GM19467 (cell line): ENCODE results near the gene EXOC4.

Experiments
- ATAC-seq: cut with Tn5 transposase; IDR thresholded peaks from one replicate; pipeline ENCODE4 v1.9.1; 2021; ENCODE audit warnings: mild to moderate bottlenecking, moderate library complexity; ENCODE audit not compliant: unreplicated experiment

The EXOC4 gene

DNA sequence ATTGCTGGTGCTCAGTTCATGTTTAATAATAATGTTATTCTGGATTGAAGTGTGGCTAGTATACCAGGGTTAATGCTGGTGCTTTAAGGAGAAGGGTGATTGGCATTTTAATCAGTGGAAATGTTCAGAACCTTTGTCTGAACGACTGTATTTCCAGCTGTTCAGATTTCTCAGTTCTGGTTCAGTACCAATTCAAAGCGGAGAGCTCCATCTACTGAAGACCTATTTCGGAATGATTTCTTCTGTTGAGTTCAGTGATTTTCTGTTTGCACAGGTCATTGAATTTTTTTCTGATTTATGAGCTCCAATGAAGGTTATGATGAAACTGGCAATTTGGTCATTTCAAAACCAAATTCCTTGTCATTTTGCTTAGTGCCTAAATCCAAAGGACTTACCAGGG is 160.1 kb downstream of the EXOC4 start:
- no peak for ATAC-seq

DNA sequence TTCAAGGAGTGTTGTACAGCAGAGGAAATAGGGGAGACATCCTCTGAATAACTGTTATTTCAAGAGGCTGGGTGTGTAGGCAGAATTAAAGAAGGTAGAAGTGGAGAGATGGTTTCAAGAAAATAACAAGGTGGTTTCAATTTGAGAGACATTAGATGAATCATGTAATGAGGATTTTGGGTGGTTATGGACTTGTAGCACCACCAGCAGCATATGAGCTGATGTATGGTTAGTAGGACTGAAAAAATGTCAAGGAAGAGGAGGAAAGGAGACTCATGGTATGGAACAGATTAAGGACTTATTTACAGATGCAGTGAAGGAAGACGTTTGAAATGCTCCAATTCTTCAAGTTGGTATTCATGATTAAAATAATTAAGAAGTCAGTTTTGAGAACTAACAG is 166.2 kb downstream of the EXOC4 start:
- no peak for ATAC-seq

DNA sequence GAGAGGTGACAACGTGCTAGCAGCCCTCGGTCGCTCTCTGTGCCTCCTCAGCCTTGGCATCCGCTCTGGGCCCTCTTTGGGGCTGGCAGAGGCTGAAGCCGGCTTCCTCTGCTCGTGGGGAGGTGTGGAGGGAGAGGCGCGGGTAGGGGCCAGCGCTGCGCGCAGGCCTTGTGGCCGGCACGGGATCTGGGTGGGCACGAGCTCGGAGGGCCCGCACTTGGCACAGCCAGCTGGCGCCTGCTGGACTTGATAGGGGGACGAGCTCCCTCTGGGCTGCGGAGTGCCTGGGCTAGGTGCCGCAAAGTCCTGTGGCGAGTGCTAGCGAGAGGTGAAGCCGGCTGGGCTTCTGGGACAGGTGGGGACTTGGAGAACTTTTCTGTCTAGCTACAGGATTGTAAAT is 170.7 kb downstream of the EXOC4 start:
- no peak for ATAC-seq

DNA sequence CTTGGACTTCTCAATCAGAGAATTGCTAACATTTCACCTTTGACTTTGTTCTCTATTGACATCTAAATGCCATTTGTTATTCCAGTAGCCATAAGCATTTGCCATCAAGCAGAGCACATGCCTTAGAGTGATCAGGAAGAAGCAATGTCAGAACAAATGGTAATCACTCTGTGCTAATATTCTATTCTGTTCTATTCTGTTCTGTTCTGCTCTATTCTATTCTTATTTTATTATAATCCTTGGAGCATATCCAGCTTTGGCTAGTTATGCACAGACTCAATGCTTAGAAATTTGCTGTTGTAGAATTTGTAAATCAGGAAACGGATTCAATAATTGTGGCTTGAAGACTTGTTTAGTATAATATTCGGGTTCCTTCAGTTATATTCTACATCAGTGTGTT is 175.4 kb downstream of the EXOC4 start:
- no peak for ATAC-seq

DNA sequence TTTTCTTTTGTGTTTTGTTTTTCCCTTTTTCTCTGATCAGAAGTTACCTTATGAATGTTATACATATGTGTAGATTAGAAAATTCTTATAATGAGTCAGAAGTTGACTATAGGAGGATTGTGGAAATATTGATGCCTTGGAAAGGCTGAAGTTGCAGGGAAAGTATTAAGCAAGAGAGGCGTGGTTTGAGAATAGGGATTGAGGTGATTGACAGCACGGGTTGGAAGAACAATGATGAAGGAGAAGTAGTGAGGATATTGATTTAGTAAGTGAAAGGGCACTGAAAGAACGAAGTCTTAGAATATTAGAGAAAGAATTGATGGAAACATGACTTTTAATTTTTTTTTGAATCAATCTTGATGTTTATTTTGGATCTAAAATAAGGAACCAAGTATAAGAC is 176.0 kb downstream of the EXOC4 start:
- ATAC-seq: no peak

DNA sequence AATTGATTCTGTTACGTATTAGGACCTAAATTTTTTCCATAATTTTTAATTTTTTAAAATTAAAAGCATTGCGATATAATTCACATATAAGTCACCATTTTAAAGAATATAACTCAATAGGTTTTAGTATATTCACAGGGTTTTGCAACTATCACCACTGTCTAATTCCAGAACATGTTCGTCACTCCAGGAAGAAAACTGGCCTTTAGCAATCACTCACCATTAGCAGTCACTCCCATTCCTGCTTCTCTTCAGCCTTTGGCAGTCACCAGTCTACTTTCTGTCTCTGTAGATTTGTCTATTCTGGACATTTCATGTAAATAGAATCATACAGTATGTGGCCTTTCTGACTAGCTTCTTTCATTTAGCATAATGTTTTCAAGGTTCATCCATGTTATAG is 176.5 kb downstream of the EXOC4 start:
- ATAC-seq: no peak

DNA sequence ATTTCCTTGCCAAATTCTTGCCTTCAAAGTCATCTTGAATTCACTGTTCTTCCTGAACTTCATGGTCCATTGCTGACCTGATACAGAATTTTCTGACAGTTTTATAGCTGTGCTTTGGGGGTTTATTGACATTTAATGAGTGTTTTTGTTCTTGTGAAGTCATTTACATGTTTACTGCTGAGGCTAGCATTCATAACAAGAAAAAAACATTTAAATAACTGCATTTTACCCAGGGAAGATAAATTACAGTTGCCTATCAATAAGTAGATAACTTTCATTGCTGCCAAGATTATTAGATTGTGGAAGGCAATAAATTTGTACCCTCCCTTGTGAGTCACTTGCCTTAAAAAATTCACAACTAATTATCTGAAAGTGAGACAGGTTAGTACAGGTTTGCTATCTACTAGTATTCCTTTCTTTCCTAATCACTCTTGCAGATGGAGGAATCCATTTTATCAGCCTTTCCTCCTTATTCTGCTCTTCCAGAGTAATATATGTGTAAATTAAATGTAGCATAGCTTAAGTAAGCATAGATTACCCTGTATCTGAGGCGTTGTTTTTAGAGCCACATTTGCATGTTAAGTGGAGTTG is 178.4 kb downstream of the EXOC4 start:
- no peak for ATAC-seq

DNA sequence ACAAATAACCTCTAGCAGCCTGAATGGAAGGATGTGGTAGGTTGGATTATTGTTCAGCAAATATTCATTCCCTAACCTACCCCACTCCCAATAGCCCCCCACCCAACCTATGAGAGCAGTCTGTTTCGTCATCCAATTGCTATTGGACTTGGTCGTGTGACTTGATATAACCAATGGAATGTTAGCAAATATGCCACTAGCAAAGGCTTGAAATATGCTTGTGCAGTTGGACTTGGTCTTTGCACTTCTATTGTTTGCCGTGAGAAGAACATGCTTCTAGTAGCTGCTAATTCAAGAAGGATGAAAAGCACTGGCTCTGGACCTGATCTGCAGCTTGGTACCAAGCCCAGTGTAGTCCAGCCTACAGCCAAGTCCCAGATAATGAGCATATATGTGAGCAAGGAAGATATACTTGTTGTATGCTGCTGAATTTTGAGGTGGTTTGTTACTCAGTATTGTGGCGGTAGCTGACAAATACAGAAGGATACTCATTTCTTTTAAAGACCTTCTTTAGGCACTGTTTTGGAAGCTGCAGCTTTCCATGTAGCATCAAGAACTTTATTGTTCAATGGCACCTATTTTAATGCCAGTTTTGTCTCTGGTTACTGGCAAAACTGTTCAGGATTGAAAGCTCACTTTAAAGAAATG is 180.4 kb downstream of the EXOC4 start:
- no peak for ATAC-seq

DNA sequence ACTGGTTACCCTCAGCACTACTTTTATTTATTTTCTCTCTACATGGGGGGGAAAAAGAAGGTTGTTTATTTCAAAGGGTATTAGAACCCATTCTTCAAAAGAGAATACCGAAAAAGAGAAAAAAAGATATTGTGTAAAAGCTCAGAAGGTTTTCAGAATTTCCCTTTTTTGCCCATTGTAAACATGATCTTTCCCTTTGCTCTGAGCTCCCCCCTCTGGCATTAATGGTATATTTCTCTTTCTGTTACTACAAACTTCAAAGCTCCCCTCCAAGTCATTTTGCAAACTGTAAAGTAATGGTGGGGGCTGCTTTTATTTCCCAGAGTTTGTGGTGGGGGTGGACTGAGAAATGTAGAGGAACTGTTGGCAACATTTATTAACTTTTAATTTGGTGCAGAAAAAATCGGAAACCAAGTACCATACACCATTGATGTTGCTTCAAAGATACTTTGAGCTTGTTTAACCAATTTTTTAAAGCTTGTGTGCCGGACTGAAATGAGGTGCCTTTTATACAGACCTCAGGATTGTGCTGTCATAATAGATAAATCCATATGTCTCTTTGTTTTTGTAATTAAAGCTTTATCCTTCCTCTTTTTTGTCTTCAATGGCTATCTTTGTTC is 181.5 kb downstream of the EXOC4 start:
- no peak for ATAC-seq

DNA sequence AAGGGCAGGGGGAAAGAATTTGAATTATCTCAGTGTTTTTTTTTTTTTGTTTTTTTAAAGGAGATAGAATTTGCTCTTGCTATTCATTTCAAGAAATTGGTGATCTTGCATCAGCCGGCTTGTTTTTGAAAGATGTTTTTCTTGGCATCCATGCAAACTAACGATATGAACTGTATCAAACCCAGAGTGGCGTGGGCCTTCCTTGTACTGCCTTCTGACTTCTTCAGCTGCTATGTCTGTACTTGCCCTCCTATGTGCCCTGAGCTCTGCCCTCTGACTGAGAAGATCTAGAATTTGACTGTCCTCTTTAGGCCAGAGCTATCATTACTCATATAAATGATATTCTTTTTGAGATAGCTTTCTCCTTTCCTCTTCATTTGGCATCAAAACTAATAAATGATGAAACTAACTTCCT is 183.1 kb downstream of the EXOC4 start:
- ATAC-seq: no peak

DNA sequence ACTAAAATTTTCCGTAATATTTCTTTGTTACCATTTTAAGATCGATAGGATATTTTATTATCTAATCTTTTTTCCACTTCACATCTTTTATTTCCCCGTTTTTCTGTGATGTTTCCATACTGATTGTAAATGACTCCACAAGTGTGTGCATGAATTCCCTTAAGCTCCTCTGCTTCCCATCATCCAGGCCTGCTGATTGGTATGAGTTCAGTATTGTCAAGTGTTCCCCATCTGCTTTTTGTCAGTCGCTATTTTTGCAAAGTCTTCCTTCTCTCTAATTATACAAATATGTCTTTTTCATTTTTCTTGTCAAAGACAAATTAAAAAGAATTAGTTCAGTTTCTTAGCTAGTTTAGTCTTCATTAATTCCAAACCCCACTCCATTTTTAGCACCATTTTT is 184.7 kb downstream of the EXOC4 start:
- no peak for ATAC-seq

DNA sequence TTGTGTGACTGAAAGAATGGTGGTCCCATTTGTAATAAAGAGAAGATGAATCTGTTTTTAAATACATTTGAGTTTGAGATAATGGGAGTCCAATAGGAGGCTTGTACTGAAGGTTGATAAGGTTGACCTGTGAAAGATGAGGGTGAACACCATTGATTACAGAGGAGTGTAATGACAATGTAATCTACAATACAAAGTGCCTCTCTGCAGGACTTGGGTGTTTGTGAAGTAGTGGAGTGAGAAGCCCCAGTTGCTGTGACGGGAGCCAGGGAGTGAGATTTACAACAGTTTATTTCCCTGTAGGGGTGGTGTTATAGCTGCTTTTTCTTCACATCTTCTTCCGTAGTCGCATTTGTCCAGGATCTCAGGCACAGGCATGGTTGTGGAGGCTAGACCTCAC is 189.9 kb downstream of the EXOC4 start:
- no peak for ATAC-seq

DNA sequence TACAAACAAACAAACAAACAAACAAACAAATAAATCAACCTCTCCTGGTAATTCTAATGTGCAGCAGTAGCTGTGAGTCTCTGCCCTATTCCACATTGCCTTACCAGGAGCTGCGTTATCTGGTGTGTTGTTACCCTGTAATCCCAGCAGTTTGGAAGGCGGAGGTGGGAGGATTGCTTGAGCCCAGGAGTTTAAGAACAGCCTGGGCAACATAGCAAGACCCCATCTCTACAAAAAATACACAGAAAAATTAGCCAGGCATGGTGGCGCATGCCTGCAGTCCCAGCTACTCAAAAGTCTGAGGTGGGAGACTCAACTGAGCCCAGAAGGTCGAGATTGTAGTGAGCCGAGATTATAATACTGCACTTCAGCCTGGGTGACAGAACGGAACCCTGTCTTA is 192.7 kb downstream of the EXOC4 start:
- ATAC-seq: no peak

DNA sequence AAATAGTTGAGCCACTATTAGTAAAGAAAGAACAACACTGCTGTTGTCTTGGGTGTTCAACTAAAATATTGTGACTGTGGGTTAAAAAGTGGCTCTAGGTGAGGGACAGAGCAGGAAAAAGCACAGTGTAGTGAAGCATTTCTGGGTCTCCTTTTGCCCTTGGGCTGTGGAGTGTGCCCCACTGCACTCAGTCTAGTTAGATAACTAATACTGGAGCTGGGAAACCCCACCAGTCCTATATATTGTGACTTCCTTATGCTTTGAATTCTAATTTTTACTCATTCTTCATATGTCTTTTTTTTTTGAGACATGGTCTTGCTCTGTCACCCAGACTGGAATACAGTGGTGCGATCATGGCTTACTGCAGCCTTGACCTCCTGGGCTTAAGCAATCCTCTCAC is 195.1 kb downstream of the EXOC4 start:
- no peak for ATAC-seq

DNA sequence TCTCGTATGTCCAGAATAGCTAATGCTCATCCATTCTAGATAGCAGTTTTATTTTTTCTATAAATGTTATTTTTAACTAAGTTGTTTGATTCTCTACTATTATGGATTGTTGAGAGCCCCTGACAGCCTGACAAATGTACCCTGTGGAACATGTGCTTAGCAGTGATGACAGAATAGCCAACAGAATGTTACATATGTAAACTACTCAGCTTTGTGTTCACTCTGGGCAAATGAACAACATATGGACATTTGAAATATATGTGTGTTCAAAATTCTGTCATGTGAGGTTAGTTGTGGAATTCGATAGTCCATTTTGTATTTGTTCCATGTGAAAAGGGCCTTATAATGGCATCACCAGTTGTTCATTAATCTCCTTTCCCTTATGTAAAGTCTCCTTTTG is 199.7 kb downstream of the EXOC4 start:
- ATAC-seq: no peak

DNA sequence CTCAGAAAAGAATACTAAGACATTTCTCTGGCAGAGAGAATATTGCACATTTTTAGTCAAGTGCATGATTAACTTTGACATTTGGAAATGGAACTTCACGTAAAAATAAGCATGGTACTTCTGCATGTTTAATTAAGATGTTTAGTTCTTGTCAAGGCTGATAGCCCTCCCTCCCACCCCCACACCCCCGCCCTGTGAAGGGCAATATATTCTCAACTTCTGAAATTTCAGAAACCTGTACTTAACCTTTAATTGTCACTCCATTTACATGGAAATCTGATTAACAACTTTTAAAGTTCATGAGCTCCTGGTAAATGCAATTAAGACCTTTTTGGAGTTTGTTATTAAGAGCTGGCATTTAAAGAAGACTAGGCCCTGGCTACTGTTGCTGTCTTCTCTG is 205.8 kb downstream of the EXOC4 start:
- ATAC-seq: no peak

DNA sequence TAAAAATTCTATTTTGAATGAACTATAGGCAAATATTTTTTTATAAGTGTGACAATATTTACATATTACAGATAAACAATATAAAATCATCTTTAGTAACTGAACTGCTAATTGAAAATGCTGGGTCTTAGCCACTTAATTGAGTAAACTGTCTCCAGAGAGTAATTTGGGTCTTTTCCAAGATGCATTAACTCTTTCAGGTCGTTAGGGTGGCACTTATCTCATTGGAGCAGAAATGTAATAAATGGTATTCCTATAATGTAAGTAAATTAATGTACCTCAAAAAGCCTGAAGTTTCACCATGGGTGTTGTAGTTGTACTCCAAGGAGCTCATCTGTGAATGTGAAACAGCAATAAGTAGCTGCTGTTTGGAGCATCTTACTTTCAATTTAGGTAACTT is 208.5 kb downstream of the EXOC4 start:
- ATAC-seq: no peak

DNA sequence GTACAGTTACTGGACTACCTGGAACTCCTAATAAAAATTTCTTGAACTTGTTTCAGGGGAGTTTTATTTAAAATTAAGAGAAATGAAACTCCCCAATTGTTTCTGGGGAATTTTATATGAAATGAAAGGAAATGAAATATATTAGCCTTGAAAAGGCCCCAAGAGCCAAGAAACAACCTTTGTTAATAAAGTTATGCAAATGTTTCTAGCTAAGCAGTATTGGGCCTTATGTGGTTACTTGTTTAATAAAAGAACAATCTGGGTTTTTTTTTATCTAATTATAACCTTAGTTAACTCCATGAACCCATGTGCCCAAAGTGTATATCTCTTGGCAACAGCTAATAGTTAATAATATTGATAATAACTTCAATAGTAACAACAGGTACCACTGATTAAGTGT is 222.8 kb downstream of the EXOC4 start:
- ATAC-seq: no peak

DNA sequence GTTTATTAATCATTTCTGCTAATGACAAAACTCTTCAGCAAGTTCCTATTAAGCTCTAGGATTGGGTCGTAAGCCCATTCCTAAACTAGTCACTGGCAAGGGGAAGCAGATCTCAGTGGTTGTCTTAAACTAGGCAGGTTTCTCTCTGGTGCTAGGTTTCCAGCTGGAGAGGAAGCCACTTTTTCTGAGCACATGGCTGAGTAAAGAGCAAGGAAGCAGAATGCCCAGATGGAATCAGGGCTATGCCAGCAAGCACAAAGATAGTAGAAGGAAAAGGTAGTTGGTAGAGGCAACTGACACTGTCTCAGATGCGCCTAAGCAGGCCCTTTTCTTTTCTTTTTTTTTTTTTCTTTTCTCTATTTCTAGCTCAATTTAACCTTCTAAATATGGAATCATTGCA is 224.9 kb downstream of the EXOC4 start:
- no peak for ATAC-seq

DNA sequence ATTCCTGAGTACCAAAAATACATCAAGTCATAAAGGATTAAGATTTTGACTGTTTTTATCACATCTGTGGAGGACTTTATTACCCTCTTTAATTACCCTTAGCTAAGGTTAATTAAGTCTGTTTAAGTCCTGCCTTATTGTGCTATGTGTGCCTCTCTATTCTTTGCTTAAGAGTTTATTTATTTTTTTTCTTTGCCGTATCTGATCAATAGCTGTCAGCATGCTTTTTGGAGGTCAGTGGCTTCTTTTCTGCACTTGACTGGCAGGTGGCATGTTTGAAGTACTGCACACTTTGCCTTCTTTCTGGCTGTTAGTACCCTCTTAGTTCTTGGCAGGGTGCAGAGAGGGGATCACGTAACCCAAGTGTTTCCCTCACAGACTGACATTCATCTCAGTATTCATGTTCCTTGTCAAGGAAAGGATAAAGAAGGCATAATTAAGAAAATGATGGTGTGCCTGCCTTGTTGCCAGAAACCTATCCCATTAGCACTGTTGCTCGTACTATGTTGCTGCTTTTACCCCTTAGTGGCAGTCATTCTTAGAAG is 225.8 kb downstream of the EXOC4 start:
- ATAC-seq: no peak

DNA sequence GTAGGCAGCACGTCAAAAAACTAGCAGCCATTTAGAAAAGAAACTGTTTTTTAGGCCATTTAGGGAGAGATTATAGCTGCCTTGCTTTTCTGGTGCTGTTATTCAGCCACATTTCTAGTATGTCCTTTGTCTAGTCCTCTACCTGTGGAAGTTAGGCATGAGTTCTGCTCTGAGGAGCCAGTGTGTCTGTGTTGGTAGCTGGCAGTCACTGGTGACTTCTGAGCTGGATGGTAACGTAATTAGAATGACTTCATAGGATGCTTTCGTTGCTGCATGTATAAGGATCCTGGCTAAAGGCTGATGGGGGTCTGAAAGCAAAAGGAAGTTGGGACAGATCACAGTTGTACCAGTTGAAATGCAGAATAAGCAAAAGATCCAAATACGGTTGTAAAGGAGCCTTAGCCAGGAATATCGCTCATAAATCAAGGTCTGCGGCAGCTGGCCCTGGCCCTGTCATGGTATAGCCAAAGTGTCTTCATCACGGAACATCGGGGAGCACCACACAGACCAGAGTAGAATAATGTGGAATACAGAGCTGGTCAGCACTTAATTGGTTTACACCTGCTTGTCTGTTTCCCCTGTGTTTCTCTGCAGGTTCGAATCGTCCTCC is 226.7 kb downstream of the EXOC4 start:
- no peak for ATAC-seq

DNA sequence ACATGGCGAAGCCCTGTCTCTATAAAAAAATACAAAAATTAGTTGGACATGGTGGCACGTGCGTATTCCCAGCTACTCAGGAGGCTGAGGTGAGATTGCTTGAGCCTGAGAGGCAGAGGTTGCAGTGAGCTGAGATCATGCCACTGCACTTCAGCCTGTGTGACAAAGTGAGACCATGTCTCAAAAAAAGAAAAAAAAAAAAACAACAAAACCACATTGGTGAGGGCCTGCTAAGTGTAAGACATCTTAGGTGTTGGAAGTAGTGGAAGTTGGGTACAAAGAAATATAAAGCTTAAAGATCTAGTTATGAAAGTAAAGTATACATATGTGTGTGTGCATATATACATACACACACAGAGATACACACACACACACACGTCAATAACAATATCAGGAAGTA is 228.0 kb downstream of the EXOC4 start:
- no peak for ATAC-seq
